Neural crest cell (in vitro differentiated cells): ENCODE results near the gene UFD1. TPM values are rescaled to one million over a fixed set of nuclear protein-coding genes. Genes with fewer than 3 reads are reported as not detected.

Experiments used
- DNase-seq: peaks from one replicate; pipeline ENCODE4 v3.0.0; 2021; ENCODE audit warnings: low read depth, mixed read lengths, low spot score
- H3K27ac Mint-ChIP-seq: one replicate; pipeline ENCODE4 v1.8.0; 2021; ENCODE audit warnings: mild to moderate bottlenecking, mixed read lengths; ENCODE audit not compliant: unreplicated experiment
- H3K27me3 Mint-ChIP-seq: 2 replicates; pipeline ENCODE4 v1.8.0; 2021; ENCODE audit warnings: low read depth, mild to moderate bottlenecking, mixed read lengths
- H3K36me3 Mint-ChIP-seq: 2 replicates; pipeline ENCODE4 v1.8.0; 2021; ENCODE audit warnings: low read depth, mild to moderate bottlenecking, mixed read lengths
- H3K4me1 Mint-ChIP-seq: 2 replicates; pipeline ENCODE4 v1.8.0; 2021; ENCODE audit warnings: mixed read lengths
- H3K4me3 Mint-ChIP-seq: one replicate; pipeline ENCODE4 v1.8.0; 2021; ENCODE audit warnings: mild to moderate bottlenecking, mixed read lengths
- H3K9me3 Mint-ChIP-seq: 2 replicates; pipeline ENCODE4 v1.8.0; 2021; ENCODE audit warnings: mixed read lengths
- CTCF ChIP-seq: fragments of 200-600 bp; sonication (generic); conservative IDR thresholded peaks from 2 replicates; pipeline ENCODE4 v1.5.0; 2021; ENCODE audit warnings: antibody characterized with exemption, mild to moderate bottlenecking
- total RNA-seq: library from RNA; stranded (reverse); gene quantifications from 2 replicates; pipeline ENCODE4 v1.2.1, GENCODE V29; 2021

UFD1 gene
- total RNA-seq, 1 donor from 2014 or later, result 69.4 TPM

GRCh38 chr22:19429950-19430889 is 48.8 kb downstream of the UFD1 start:
- TF ChIP-seq CTCF, result no peak
- Mint-ChIP-seq H3K27ac (peak overlapping the region; percentile 88), H3K9me3 (no peaks in the 10 kb centered on the region)

GRCh38 chr22:19424186-19424500 is 54.9 kb downstream of the UFD1 start:
- H3K4me1 Mint-ChIP-seq, result peaks cover 34% of the 10 kb centered on the region
- H3K27me3 Mint-ChIP-seq, result no peaks in the 10 kb centered on the region
- DNase-seq, result no peak
- H3K9me3 Mint-ChIP-seq, result no peaks in the 10 kb centered on the region
- TF ChIP-seq CTCF, result no peak
- H3K4me3 Mint-ChIP-seq, result no peak overlapping the region
- H3K27ac Mint-ChIP-seq, result peak overlapping the region; percentile 78
- peaks cover 7% of the 10 kb centered on the region for H3K36me3 Mint-ChIP-seq

More at GRCh38 chr22:19429950-19430889, 48.8 kb downstream of the UFD1 start:
- H3K4me1 Mint-ChIP-seq, result peaks cover 40% of the 10 kb centered on the region
- H3K27me3 Mint-ChIP-seq, result no peaks in the 10 kb centered on the region
- peaks cover 4% of the 10 kb centered on the region for H3K36me3 Mint-ChIP-seq
- peak overlapping the region; percentile 93 for H3K4me3 Mint-ChIP-seq
- no peak for DNase-seq

GRCh38 chr22:19422440-19423301 is 56.3 kb downstream of the UFD1 start:
- DNase-seq, result no peak
- no peak overlapping the region for H3K4me3 Mint-ChIP-seq
- no peak overlapping the region for H3K27ac Mint-ChIP-seq
- H3K4me1 Mint-ChIP-seq, result peaks cover 27% of the 10 kb centered on the region
- H3K27me3 Mint-ChIP-seq, result no peaks in the 10 kb centered on the region
- TF ChIP-seq CTCF, result no peak
- H3K9me3 Mint-ChIP-seq, result peaks cover 2% of the 10 kb centered on the region
- peaks cover 5% of the 10 kb centered on the region for H3K36me3 Mint-ChIP-seq

GRCh38 chr22:19420321-19420720 is 58.7 kb downstream of the UFD1 start:
- Mint-ChIP-seq H3K4me1 (peaks cover 27% of the 10 kb centered on the region), H3K27ac (no peak overlapping the region), H3K27me3 (no peaks in the 10 kb centered on the region), H3K9me3 (peaks cover 6% of the 10 kb centered on the region), H3K4me3 (no peak overlapping the region), H3K36me3 (peaks cover 14% of the 10 kb centered on the region)
- no peak for DNase-seq
- TF ChIP-seq CTCF, result no peak

- no peak for TF ChIP-seq CTCF
- peaks cover 27% of the 10 kb centered on the region for H3K4me1 Mint-ChIP-seq
- H3K27ac Mint-ChIP-seq, result no peak overlapping the region
- no peak for DNase-seq
- H3K36me3 Mint-ChIP-seq, result peaks cover 14% of the 10 kb centered on the region
- H3K27me3 Mint-ChIP-seq, result no peaks in the 10 kb centered on the region
- H3K9me3 Mint-ChIP-seq, result peaks cover 6% of the 10 kb centered on the region
- no peak overlapping the region for H3K4me3 Mint-ChIP-seq
Observed at GRCh38 chr22:19419464-19420178, 59.4 kb downstream of the UFD1 start.
